Sigmoid colon (tissue), 7 donors: ENCODE results near the gene LGR6. TPM values are rescaled to one million over a fixed set of nuclear protein-coding genes. Genes with fewer than 3 reads are reported as not detected.

Source experiments
- DNase-seq: peaks from one replicate; pipeline ENCODE4 v3.0.0-alpha.2; 2019
- H3K27ac ChIP-seq, 4 donors: fragments of 200-600 bp; sonication (generic); one replicate each; pipeline ENCODE4 v1.5.1; 2016 to 2019; ENCODE audit warnings: mild to moderate bottlenecking in 1 of 4
- H3K27me3 ChIP-seq, 3 donors: fragments of 200-600 bp; sonication (generic); one replicate each; pipeline ENCODE4 v1.5.1; 2019; ENCODE audit warnings: mild to moderate bottlenecking in 1 of 3
- H3K36me3 ChIP-seq, 4 donors: fragments of 200-600 bp; sonication (generic); one replicate each; pipeline ENCODE4 v1.5.1; 2016 to 2019
- H3K4me1 ChIP-seq, 4 donors: fragments of 200-600 bp; sonication (generic); one replicate each; pipeline ENCODE4 v1.5.1; 2017 to 2019
- H3K4me3 ChIP-seq, 4 donors: fragments of 200-600 bp; sonication (generic); one replicate each; pipeline ENCODE4 v1.5.1; 2017 to 2019; ENCODE audit warnings: mild to moderate bottlenecking in 2 of 4, moderate library complexity in 1 of 4
- H3K9me3 ChIP-seq, 4 donors: fragments of 200-600 bp in 3 of 4; sonication (generic) in 3 of 4; one replicate each; pipeline versions ENCODE4 v1.5.1 to v1.6.1; 2013 to 2019
- EP300 ChIP-seq, 4 donors: sonication (generic); formaldehyde crosslinking; IDR thresholded peaks; one replicate each; pipeline ENCODE4 v1.6.1; 2017; ENCODE audit warnings: antibody characterized with exemption in 4 of 4
- POLR2A ChIP-seq, 2 donors: fragments of 450-650 bp; IDR thresholded peaks; one replicate each; pipeline ENCODE4 v1.6.1; 2016; ENCODE audit warnings: antibody characterized with exemption in 2 of 2, mild to moderate bottlenecking in 2 of 2, moderate library complexity in 2 of 2
- POLR2AphosphoS5 ChIP-seq, 4 donors: sonication (generic); formaldehyde crosslinking; IDR thresholded peaks; one replicate each; pipeline ENCODE4 v1.6.1; 2017; ENCODE audit warnings: antibody characterized with exemption in 4 of 4
- WGBS, 2 donors: extraction: QIAGEN DNeasy Blood & Tissue Kit; methylation state at CpG; one replicate each; pipeline ENCODE4 v1.1.7; 2013; 5-methylcytosine and 5-hydroxymethylcytosine counted together
- intact Hi-C: fragments of 100-400 bp; cut with DNase I; formaldehyde crosslinking; loops from one replicate; pipeline ENCODE4 v1.15.1; 2023
- polyA plus RNA-seq, 3 donors: library from polyadenylated mRNA; stranded (reverse); fragments of 200-250 nt; gene quantifications; one replicate each; pipeline ENCODE4 v1.2.3, GENCODE V29; 2013
- total RNA-seq, 4 donors: library from RNA; depleted of rRNA; stranded (reverse); fragments of >200 nt; gene quantifications; one replicate each; pipeline ENCODE4 v1.1.0, GENCODE V29; 2016
- TF ChIP-seq, protein P1 (sequence below), 4 experiments: fragments of 450-650 bp in 3 of 4; fragments of 200-600 bp in 1 of 4; IDR thresholded peaks; one replicate each; pipeline ENCODE4 v1.5.1; 2016 to 2019; ENCODE audit warnings: antibody characterized with exemption in 4 of 4, mild to moderate bottlenecking in 3 of 4, moderate library complexity in 2 of 4
- donor health status: healthy with polysubstance abuse.
- donor health status: Bipolar disorder and iron deficiency.
- donor health status: healthy.

LGR6 gene
- total and polyA plus RNA-seq, 7 donors, result 0.14 to 1.0 (median 0.28) TPM; not detected in 4

DNA sequence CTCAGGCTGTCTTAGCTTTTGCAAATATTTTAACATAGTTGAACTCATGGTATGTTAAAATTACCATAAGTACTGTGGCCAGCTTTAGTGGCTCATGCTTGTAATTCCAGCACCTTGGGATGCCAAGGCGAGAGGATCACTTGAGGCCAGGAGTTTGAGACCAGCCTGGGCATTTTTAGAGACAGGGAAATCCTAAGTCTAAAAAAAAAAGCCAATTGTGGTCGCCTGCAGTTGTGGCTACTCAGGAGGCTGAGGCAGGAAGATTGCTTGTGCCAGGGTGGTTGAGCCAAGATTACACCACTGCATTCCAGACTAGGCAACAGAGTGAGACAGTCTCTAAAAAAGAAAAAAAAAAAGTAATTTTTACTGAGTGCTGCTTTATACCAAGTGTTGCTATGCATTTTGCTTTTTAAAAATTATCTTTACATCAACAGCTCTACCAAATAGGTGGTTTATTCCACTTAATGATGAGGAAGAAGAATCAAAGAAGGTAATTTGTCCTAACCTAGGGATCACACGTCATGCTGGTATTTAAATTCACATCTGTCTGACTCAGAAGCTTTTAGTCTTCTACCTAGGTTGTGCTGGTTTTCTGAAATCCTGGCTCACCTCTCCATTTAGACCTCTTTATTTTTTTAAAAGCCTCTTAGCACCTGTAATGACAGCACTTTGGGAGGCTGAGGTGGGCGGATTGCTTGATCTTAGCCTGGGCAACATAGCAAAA is 171.7 kb downstream of the LGR6 start:
- TF ChIP-seq, protein P1, sequence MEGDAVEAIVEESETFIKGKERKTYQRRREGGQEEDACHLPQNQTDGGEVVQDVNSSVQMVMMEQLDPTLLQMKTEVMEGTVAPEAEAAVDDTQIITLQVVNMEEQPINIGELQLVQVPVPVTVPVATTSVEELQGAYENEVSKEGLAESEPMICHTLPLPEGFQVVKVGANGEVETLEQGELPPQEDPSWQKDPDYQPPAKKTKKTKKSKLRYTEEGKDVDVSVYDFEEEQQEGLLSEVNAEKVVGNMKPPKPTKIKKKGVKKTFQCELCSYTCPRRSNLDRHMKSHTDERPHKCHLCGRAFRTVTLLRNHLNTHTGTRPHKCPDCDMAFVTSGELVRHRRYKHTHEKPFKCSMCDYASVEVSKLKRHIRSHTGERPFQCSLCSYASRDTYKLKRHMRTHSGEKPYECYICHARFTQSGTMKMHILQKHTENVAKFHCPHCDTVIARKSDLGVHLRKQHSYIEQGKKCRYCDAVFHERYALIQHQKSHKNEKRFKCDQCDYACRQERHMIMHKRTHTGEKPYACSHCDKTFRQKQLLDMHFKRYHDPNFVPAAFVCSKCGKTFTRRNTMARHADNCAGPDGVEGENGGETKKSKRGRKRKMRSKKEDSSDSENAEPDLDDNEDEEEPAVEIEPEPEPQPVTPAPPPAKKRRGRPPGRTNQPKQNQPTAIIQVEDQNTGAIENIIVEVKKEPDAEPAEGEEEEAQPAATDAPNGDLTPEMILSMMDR (IDR thresholded peaks at IDR 0.05), result no peak
- TF ChIP-seq POLR2AphosphoS5 (IDR thresholded peaks at IDR 0.05), result no peak
- no peak for TF ChIP-seq POLR2A (IDR thresholded peaks at IDR 0.05)
- Histone ChIP-seq H3K4me1 (peaks cover 0 to 13% (median 6%) of the 10 kb centered on the region in 4 donors), H3K4me3 (no peak overlapping the region), H3K27ac (no peak overlapping the region), H3K27me3 (no peaks in the 10 kb centered on the region), H3K36me3 (no peaks in the 10 kb centered on the region), H3K9me3 (no peaks in the 10 kb centered on the region)
- intact Hi-C loops, result no loop called here
- DNase-seq, result no peak
- 85 to 92% methylated on average over 4 of the region's 4 CpGs for WGBS, 2 donors

GRCh38 chr1:202367271-202367670 is 173.7 kb downstream of the LGR6 start:
- Histone ChIP-seq H3K4me3 (no peak overlapping the region), H3K27me3 (no peaks in the 10 kb centered on the region), H3K9me3 (no peaks in the 10 kb centered on the region), H3K27ac (no peak overlapping the region), H3K36me3 (no peaks in the 10 kb centered on the region), H3K4me1 (peaks cover 0 to 13% (median 6%) of the 10 kb centered on the region in 4 donors)
- intact Hi-C loops, result no loop called here
- WGBS, 2 donors, result 88 to 95% methylated on average over 1 of the region's 1 CpG
- no peak for DNase-seq
- TF ChIP-seq, protein P1 (IDR thresholded peaks at IDR 0.05), result no peak
- no peak for TF ChIP-seq POLR2A (IDR thresholded peaks at IDR 0.05)
- no peak for TF ChIP-seq POLR2AphosphoS5 (IDR thresholded peaks at IDR 0.05)
- no peak for TF ChIP-seq EP300 (IDR thresholded peaks at IDR 0.05)

Other genes with a start within 250 kb of the LGR6 start
- 1,000 to 10,000 TPM in 1 of 4 donors, 100 to 1,000 TPM in 3; 633 to 1,011 (median 785) TPM for gene LMOD1, start 247.3 kb upstream of the LGR6 start, total RNA-seq
- 10 to 100 TPM in 2 of 3 donors, 1 to 10 TPM in 1; 4.9 to 75.0 (median 15.6) TPM for gene LMOD1, start 247.3 kb upstream of the LGR6 start, polyA plus RNA-seq
- 10 to 100 TPM; 23.3 to 56.7 (median 38.4) TPM for gene TIMM17A, start 238.3 kb upstream of the LGR6 start, total RNA-seq
- gene TIMM17A, start 238.3 kb upstream of the LGR6 start, polyA plus RNA-seq, result 10 to 100 TPM; 48.6 to 71.4 (median 57.7) TPM
- gene RNPEP, start 211.2 kb upstream of the LGR6 start, total RNA-seq, result 10 to 100 TPM; 23.9 to 38.5 (median 32.0) TPM
- gene RNPEP, start 211.2 kb upstream of the LGR6 start, polyA plus RNA-seq, result 10 to 100 TPM; 59.1 to 86.5 (median 81.7) TPM
- 1 to 10 TPM in 1 of 4 donors, under 1 TPM in 3; 0.16 to 1.8 (median 0.41) TPM for gene ELF3, start 183.2 kb upstream of the LGR6 start, total RNA-seq
- gene ELF3, start 183.2 kb upstream of the LGR6 start, polyA plus RNA-seq, result 100 to 1,000 TPM; 560 to 665 (median 569) TPM
- gene GPR37L1, start 70.9 kb upstream of the LGR6 start, total RNA-seq, result under 1 TPM; under 0.01 to 0.36 (median 0.27) TPM
- 1 to 10 TPM in 1 of 3 donors, under 1 TPM in 1, not detected in 1; 0.92 to 1.8 TPM for gene GPR37L1, start 70.9 kb upstream of the LGR6 start, polyA plus RNA-seq
- 10 to 100 TPM; 21.6 to 29.0 (median 25.2) TPM for gene ARL8A, start 49.1 kb upstream of the LGR6 start, total RNA-seq
- 10 to 100 TPM; 13.8 to 22.4 (median 15.7) TPM for gene ARL8A, start 49.1 kb upstream of the LGR6 start, polyA plus RNA-seq
- 1 to 10 TPM in 2 of 4 donors, under 1 TPM in 1, not detected in 1; 0.71 to 6.2 (median 3.0) TPM for gene PTPN7, start 33.2 kb upstream of the LGR6 start, total RNA-seq
- gene PTPN7, start 33.2 kb upstream of the LGR6 start, polyA plus RNA-seq, result 10 to 100 TPM in 1 of 3 donors, 1 to 10 TPM in 2; 2.3 to 18.2 (median 6.0) TPM
- gene UBE2T, start 148.1 kb downstream of the LGR6 start, total RNA-seq, result 1 to 10 TPM; 2.5 to 6.4 (median 4.1) TPM
- 10 to 100 TPM; 12.6 to 37.6 (median 23.1) TPM for gene UBE2T, start 148.1 kb downstream of the LGR6 start, polyA plus RNA-seq
- 100 to 1,000 TPM; 493 to 995 (median 807) TPM for gene PPP1R12B, start 154.9 kb downstream of the LGR6 start, total RNA-seq
- gene PPP1R12B, start 154.9 kb downstream of the LGR6 start, polyA plus RNA-seq, result 10 to 100 TPM in 1 of 3 donors, 1 to 10 TPM in 2; 5.3 to 46.2 (median 8.4) TPM